Neural progenitor cell (in vitro differentiated cells): ENCODE data around the gene PYCR2.

Experiments
- CTCF ChIP-seq: fragments of 200-600 bp; sonication (generic); IDR thresholded peaks from 2 replicates; pipeline ENCODE4 v1.5.1; 2017; ENCODE audit warnings: antibody characterized with exemption, mild to moderate bottlenecking
- EZH2 ChIP-seq: fragments of 200-600 bp; sonication (generic); IDR thresholded peaks from 2 replicates; pipeline ENCODE4 v1.6.1; 2017; ENCODE audit warnings: antibody characterized with exemption, mild to moderate bottlenecking, moderate library complexity
- EZH2phosphoT487 ChIP-seq: fragments of 200-600 bp; sonication (generic); IDR thresholded peaks from 2 replicates; pipeline ENCODE4 v1.6.1; 2017; ENCODE audit warnings: antibody characterized with exemption

GRCh38 chr1:225963735-225964530, 39.9 kb upstream of the PYCR2 start:
- TF ChIP-seq CTCF, result no peak
- no peak for TF ChIP-seq EZH2phosphoT487
- no peak for TF ChIP-seq EZH2
